Mesothelial cell of epicardium (in vitro differentiated cells): ENCODE measurements around the gene ABCA2. TPM values are rescaled to one million over a fixed set of nuclear protein-coding genes. Genes with fewer than 3 reads are reported as not detected.
"Not testable (repeated sequence)": the region's sequence is repeated elsewhere in the genome, so short reads cannot be mapped to it uniquely, and the experiment has no call there.

Experiments
- DNase-seq, 2 experiments: peaks; one replicate each; pipeline ENCODE4 v3.0.0; 2021; ENCODE audit warnings: low spot score in 2 of 2; ENCODE audit not compliant: unreplicated experiment in 2 of 2
- H3K27ac Mint-ChIP-seq: 2 replicates; pipeline ENCODE4 v1.8.0; 2021; ENCODE audit warnings: mixed read lengths
- H3K27me3 Mint-ChIP-seq: 2 replicates; pipeline ENCODE4 v1.8.0; 2021; ENCODE audit warnings: low read depth, mixed read lengths
- H3K36me3 Mint-ChIP-seq: 2 replicates; pipeline ENCODE4 v1.8.0; 2021; ENCODE audit warnings: mixed read lengths
- H3K4me1 Mint-ChIP-seq: 2 replicates; pipeline ENCODE4 v1.8.0; 2021; ENCODE audit warnings: mixed read lengths
- H3K4me3 Mint-ChIP-seq: 2 replicates; pipeline ENCODE4 v1.8.0; 2021; ENCODE audit warnings: mild to moderate bottlenecking, moderate library complexity, mixed read lengths
- H3K9me3 Mint-ChIP-seq: 2 replicates; pipeline ENCODE4 v1.8.0; 2021; ENCODE audit warnings: mixed read lengths
- total RNA-seq: library from RNA; stranded (reverse); gene quantifications from 3 replicates; pipeline ENCODE4 v1.2.1, GENCODE V29; 2021
- TF ChIP-seq, protein P1 (sequence below): fragments of 200-600 bp; sonication (generic); IDR thresholded peaks from one replicate; pipeline ENCODE4 v1.5.0; 2021; ENCODE audit warnings: antibody characterized with exemption; ENCODE audit not compliant: unreplicated experiment

ABCA2 gene
- total RNA-seq, 1 donor from 2014 or later = 58.7 TPM

DNA sequence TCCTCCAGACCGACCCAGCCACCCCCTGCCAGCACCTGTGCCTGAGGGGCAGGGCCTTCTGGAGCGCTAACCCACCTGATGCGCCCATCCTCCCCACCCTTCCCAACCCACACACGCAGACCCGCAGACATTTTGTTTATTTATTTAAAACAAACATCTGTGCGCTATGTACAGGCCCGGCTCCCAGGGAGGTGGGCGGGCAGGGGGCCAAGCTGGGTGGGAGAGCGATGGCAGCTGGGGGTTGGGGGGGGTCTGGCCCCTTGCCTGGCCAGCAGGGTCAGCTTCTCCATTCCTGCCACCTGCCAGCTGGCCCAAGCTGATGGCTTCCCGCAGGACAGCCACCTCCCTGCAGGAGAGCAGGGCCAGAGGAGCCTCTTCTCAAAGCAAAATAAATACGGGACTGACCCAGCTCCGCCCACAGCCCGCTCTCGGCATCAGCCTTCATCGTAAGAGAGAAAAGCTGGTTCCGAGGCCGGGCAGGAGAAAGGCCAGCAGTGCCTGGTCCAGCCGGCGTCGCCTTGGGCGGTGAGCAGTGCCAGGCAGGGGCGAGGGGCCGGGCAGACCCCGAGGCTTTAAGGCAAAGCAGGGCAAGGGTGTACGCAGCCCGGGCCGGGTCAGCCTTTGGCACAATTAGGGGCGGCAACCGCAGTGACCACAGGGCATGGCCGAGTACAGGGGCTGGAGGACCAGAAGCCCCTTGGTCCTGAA lies 20.8 kb downstream of the ABCA2 start:
- no peaks in the 10 kb centered on the region for H3K4me1 Mint-ChIP-seq
- TF ChIP-seq, protein P1, sequence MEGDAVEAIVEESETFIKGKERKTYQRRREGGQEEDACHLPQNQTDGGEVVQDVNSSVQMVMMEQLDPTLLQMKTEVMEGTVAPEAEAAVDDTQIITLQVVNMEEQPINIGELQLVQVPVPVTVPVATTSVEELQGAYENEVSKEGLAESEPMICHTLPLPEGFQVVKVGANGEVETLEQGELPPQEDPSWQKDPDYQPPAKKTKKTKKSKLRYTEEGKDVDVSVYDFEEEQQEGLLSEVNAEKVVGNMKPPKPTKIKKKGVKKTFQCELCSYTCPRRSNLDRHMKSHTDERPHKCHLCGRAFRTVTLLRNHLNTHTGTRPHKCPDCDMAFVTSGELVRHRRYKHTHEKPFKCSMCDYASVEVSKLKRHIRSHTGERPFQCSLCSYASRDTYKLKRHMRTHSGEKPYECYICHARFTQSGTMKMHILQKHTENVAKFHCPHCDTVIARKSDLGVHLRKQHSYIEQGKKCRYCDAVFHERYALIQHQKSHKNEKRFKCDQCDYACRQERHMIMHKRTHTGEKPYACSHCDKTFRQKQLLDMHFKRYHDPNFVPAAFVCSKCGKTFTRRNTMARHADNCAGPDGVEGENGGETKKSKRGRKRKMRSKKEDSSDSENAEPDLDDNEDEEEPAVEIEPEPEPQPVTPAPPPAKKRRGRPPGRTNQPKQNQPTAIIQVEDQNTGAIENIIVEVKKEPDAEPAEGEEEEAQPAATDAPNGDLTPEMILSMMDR = no peak
- peaks cover 5% of the 10 kb centered on the region for H3K9me3 Mint-ChIP-seq
- no peak overlapping the region for H3K27ac Mint-ChIP-seq
- peaks cover 3% of the 10 kb centered on the region for H3K36me3 Mint-ChIP-seq
- no peaks in the 10 kb centered on the region for H3K27me3 Mint-ChIP-seq
- no peak overlapping the region for H3K4me3 Mint-ChIP-seq
- no peak for DNase-seq

GRCh38 chr9:137006116-137007003 lies 21.7 kb downstream of the ABCA2 start:
- Mint-ChIP-seq H3K4me1 (no peaks in the 10 kb centered on the region), H3K27ac (no peak overlapping the region), H3K27me3 (no peaks in the 10 kb centered on the region), H3K4me3 (no peak overlapping the region), H3K9me3 (peaks cover 5% of the 10 kb centered on the region), H3K36me3 (peaks cover 1% of the 10 kb centered on the region)
- no peak for DNase-seq
- TF ChIP-seq, protein P1 = no peak

- not testable (repeated sequence) for H3K36me3 Mint-ChIP-seq, DNase-seq, H3K4me3 Mint-ChIP-seq, H3K27me3 Mint-ChIP-seq, H3K27ac Mint-ChIP-seq, H3K4me1 Mint-ChIP-seq, H3K9me3 Mint-ChIP-seq
Measured at GRCh38 chr9:137004285-137004684, 23.8 kb downstream of the ABCA2 start.

GRCh38 chr9:137002646-137003041 lies 25.4 kb downstream of the ABCA2 start:
- Mint-ChIP-seq H3K4me1 (peaks cover 11% of the 10 kb centered on the region), H3K9me3 (peaks cover 5% of the 10 kb centered on the region), H3K27ac (no peak overlapping the region), H3K27me3 (no peaks in the 10 kb centered on the region), H3K4me3 (no peak overlapping the region), H3K36me3 (no peaks in the 10 kb centered on the region)
- DNase-seq = no peak
- TF ChIP-seq, protein P1 = no peak

- Mint-ChIP-seq H3K9me3 (peaks cover 5% of the 10 kb centered on the region), H3K4me1 (peaks cover 14% of the 10 kb centered on the region), H3K4me3 (no peak overlapping the region), H3K27me3 (no peaks in the 10 kb centered on the region), H3K36me3 (no peaks in the 10 kb centered on the region), H3K27ac (no peak overlapping the region)
- TF ChIP-seq, protein P1 = no peak
- no peak for DNase-seq
Measured at GRCh38 chr9:137001857-137002645, 26.0 kb downstream of the ABCA2 start.
